NCI-H2107 treated with DMSO at 0.1 percent for 48 hours (cell line): ENCODE results near the gene GSTO2.

ENCODE experiments used
- DNase-seq: peaks from one replicate; lab custom pipeline; 2025; ENCODE audit not compliant: unreplicated experiment; lab: John Stamatoyannopoulos, UW

The GSTO2 gene

DNA sequence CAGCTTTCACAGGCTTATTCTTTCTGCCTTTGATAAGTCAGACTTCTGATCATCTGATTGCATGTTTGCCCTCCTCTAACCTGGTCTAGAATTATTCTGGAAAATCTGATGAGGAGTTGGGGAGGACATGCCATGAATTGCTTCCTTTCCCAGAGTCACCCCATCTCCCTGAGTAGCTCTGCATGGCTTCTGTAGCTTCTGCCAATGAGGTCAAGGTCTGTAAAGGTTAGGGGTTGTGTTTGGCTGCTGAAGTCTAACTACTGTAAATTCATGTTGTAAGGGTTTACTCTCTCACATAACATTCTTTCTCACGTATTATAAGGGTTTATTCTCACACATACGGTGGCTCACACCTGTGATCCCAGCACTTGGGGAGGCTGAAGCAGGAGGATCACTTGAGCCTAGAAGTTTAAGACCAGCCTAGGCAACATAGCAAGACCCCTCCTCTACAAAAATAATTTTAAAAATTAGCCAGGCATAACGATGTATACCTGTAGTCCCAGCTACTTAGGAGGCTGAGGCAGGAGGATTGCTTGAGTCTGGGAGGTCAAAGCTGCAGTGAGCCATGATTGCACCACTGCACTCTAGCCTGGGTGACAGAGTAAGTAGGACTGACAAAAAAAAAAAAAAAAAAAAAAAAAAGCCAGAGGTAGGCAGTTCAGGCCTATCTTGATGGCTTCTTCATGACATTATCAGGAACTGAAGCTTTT is 10.7 kb downstream of the GSTO2 start:
- no peak for DNase-seq

DNA sequence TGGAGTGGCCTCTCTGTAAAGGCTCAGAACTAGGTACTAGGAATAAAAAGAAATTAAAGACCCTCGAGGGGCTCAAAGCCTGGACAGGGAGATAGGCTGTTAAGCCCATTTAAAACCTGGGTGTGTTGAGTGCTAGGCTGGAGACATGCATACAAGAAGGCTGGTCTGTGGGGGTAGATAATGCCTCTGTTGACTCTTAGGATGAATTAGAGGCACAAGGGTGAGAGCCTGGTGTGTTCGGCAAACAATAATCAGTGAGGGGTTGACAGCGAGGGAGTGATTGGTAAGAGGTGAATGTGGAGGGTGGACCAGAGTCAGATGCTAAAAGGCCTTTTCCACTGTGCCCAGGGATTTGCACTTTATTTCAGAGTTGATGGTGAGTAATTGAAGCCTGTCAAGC is 12.7 kb downstream of the GSTO2 start:
- DNase-seq, result no peak

DNA sequence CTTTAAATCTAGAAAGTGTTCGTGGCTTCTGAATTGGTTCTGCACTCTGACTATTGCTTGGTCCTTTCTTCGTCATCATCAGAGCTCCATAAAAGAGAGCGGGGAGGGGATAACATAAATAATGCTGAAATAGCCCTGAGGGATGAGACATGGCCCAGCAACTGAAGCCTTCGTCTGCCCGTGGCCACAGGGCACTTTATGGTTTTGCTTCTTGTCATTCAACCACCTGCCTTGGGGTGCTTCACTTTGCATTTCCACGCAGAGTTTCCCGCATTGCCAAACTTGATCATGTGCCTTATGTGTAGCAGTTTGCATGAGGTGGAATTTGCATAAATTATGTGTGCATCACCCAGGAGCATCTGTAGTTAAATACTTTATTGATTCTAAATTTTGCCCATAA is 15.9 kb downstream of the GSTO2 start:
- no peak for DNase-seq

DNA sequence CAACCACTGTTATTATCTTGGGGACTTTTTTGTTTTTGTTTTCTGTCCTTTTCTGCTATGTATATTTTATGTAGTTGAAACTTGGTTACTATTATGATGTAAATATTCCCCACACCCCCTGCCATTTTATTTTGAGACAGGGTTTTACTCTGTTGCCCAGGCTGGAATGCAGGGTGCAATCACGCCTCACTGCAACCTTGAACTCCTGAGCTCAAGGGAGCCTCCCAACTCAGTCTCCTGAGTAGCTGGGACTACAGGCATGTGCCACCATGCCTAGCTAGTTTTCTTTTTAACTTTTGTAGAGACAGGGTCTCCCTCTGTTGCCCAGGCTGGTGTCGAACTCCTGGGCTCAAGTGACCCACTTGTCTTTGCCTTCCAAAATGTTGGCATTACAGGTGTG is 18.0 kb downstream of the GSTO2 start:
- no peak for DNase-seq

DNA sequence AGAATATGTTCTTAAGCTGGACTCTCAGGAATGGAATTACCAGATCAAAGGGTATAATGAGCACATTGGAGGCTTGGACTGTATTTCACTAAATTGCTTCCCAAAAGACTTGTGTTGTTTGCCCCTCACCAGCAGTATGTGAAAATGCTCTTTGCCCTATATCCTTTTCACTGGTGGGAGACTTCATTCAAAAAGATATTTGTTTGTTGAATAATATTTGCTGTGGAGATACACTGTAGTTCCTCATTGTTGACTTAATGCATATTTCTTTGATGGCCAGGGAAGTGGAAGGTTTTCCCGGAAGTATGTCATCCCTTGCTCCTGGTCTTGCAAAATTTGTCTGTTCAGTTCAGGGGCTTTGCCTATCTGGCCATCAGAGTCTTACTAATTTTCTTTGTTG is 19.4 kb downstream of the GSTO2 start:
- no peak for DNase-seq

DNA sequence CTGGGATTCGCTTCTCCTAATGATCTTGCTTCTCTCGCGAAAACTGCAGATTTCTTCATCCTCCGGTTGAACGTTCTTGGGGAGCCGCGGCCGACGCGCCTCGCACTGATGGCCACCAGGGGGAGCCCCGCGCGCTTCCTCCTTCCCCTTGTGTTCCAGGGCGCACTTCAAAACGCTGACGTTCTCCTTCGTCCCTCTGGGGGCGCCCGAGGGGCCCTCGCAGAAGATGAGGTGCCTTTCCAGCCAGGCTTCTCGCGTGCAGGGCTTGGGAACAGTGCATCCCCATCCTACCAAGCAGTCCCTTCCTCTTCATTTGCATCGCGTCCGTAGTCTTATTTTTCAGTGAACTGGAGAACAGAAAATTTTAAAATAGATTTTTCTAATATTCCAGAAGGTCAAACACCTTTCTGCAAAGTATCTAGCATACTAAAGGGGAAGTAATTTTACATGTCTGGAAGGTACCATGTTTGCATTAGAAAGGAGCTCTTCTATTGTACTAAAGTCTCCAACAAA is 22.5 kb downstream of the GSTO2 start:
- peak; percentile 31 for DNase-seq

DNA sequence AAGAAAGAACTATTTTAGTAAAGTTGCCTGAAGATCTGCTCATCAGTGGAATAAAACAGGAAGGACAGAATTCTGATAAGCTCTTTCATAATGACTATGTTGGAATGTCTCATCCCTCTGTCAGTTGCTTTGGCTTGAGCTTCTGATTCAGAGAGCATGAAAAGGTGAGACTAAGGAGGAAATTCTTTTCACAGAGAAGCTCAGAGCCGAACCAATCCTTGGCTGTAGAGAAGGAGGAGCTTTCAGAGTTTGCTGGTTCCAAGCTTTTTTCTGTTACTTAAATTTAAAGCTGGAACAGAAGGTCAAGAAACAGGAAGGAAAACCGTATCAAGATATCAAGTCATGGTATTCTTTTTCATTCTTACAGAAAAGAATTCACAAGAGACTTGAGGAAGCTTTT is 24.0 kb downstream of the GSTO2 start:
- DNase-seq, result no peak

DNA sequence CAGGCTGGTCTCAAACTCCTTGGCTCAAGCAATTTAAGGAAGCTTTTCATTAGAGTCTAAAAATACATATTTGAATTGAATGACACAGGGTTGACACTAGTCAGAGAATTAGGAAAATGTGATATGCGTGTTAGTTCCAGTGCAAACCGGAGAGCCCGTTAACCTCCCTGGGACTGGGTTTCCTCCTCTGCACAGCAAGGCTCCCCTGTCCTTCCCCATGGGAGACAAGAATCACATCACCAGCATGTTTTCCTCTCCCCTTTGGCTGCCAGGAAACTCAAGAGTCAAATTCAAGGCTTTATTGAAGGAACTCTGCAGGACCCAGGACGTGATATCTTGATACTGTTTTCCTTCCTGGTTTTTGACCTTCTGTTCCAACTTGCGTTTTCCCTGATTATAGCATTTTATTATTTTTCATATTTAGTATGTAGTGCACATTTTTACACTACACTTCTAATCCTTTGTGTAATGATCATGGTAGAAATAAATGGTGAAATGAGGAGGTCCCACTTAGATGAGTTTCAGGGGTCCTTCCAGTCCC is 24.9 kb downstream of the GSTO2 start:
- no peak for DNase-seq

DNA sequence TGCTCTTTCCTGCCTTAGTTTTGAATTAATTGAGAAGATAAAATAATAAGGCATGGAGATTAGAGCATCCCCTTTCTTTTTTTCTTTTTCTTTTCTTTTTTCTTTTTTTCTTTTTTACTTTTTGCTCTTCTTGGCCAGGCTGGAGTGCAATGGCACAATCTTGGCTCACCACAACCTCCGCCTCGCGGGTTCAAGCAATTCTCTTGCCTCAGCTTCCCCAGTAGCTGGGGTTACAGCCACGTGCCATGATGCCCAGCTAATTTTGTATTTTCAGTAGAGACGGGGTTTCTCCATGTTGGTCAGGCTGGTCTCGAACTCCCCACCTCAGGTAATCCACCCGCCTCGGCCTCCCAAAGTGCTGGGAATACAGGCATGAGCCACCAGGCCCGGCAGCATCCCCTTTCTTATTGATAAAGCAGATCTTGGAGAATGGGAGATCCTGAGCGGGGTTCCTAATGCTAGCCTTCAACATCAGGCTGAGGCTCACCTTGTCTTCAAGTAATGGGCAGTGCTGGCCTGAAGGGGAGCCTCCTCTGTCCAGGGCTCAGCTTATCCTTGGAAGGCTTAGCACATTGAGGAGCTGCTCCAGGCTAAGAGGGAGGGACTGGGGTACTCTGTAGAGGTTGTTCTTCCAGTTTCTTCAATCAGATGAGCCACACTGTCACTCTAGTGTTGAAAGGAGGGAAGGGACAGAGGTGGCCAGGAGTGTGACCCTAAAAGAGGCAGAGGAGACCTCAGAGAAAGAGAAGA is 27.9 kb downstream of the GSTO2 start:
- DNase-seq, result no peak

DNA sequence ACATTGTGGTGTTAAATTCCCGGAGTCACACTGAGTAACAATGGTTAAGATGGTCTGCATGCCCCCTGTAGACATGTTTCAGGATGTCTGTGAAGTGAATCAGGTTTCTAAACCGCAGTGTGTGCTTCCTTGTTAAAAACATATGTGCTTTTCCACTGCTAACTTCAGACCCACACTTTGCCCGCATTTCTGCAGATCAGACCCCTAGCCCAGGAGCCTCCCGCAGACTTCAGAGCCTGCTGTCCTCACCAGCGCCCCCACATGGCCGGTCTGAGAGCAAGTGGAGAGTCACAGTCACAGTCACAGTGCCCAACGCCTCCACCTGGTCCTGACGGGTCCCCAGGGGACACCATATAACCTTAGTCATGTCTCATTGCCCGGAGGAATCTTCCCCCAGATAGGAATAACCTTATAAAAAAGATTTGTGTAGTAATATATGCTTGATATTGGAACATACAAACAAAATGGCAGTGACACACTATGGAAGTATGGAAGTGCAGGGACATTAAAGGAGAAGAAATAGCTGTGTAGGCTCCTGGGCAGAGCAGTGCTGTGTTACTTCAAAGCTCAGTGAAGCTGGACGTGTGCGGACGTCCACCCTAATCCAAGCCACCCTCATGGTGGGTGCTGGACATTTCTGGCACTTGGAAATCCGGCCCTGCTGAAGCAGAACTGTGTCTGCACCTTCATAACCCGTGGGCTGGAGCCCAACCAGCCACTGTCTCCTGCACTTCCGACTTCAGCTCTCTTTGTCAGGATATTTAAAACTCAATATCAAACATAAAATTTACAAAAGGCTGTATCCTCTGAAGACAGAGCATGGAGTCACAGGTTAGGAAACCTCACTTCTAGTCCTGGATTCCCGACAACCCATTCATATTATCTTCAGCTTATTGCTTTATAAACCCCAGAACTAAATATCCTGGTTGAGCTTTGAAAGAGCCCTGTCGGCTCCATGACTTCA is 29.0 kb downstream of the GSTO2 start:
- DNase-seq, result no peak

DNA sequence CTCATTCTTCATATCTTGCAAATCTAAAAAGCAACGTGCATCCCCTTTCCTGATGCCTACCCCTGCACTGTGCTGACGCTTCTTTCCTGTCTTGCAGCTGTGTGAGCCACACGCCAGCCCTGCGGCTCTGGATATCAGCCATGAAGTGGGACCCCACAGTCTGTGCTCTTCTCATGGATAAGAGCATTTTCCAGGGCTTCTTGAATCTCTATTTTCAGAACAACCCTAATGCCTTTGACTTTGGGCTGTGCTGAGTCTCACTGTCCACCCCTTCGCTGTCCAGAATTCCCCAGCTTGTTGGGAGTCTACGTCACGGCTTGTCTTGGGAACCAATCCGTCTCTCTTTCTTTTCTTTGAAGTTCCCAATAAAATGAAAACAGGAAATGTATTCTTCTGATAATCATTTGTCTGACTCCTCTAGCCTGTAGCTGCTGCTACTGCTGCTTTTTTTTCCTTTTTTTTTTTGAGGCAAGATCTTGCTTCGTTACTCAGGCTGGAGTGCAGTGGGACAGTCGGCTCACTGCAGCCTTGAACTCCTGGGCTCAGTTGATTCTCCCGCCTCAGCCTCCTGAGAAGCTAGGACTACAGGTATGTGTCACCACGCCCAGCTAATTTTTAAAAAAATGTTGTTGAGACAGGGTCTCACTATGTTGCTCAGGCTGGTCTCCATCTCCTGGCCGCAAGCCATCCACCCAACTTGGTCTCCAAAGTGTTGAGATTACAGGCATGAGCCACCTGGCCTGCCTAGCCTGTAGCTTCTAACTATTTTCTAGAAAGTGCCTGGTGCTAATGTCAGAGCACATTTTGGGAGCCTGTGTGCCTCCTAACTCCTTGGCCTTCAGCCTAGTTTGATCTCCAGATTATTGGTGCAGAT is 30.3 kb downstream of the GSTO2 start:
- no peak for DNase-seq

DNA sequence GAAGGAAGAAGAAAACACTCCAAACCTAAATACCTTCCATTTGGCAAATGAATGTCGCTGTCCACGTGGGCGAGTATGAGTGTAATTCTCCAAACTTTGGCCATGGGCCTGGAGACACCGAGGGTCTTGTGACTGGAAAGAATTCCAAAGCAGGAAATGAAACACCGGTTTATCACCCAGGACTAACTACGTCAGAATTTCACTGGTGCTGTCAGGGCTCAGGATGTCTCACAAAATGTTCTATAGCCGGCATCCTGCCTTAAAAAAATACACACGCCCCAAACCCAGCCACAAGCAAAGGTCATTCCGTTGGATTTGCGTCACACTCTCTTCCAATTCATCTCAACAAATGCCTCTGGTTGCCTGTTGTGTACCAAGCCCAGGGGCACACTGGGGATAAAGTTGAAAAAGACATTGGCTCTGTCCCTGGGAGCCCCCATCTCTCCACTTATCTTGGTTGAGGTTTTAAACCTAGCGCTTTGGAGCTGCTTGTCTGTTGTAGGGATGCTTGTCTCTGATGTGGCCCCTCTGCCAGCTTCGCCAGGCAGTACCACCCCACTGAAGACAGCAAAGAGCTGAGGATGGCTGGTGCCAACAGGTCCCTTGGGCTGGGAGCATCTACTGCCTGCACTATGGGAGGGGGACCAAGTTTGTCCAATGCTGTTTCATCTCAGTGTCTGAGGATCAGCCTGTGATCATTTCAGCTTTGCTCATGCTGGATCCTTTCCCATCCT is 31.2 kb downstream of the GSTO2 start:
- DNase-seq, result no peak

DNA sequence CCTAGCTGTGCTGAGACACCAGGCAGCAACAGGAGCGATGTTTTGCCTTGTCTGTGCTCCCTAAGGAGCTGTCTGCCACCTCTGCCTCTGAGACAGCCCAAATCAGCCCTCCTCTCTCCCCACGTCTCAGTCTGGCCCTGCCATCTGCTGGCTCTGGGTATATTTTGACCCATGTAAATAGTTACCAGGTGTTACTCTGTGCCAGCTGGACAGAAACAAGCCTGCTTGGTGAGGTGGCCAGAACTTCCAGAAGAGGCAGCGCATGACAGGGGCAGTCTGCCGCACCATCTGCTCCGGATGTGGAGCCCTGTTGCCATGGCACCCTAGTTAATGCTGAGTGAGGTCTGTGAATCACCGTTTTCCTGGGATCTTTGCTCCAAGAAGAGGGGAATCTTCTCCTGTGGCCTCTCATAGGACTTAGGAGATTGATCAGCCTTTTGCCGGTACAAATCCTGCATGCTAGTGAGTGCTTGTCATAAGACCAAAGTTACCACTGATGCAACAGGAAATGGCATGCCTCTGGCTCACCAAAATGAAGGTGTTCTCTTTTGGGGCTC is 31.8 kb downstream of the GSTO2 start:
- DNase-seq, result peak; percentile 3

DNA sequence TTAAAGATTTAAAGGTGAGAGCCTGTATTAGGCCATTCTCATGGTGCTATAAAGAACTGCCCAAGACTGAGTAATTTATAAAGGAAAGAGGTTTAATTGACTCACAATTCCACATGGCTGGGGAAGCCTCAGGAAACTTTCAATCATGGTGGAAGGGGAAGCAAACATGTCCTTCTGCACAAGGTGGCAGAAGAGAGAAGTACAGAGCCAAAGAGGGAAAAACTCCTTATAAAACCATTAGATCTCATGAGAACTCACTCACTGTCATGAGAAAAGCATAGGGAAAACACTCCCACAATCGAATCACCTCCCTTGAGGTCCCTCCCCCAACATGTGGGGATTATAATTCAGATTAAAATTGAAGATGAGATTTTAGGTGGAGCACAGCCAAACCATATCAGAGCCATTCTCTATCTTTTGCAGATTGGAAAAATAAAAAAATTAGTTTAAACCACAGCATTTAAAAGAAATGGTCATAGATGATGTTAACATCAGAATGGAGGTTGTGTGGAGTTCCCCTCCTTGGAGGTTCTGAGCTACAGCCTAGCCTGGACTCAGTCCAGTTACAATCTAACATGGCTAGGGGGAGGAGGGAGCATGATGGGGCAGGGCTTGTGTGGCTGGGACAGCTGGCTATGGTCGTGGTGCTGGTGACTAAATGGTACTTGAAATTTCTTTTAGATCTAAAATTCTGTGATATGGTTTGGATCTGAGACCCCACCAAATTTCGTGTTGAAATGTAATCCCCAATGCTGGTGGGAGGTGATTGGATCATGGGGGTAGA is 33.1 kb downstream of the GSTO2 start:
- no peak for DNase-seq

DNA sequence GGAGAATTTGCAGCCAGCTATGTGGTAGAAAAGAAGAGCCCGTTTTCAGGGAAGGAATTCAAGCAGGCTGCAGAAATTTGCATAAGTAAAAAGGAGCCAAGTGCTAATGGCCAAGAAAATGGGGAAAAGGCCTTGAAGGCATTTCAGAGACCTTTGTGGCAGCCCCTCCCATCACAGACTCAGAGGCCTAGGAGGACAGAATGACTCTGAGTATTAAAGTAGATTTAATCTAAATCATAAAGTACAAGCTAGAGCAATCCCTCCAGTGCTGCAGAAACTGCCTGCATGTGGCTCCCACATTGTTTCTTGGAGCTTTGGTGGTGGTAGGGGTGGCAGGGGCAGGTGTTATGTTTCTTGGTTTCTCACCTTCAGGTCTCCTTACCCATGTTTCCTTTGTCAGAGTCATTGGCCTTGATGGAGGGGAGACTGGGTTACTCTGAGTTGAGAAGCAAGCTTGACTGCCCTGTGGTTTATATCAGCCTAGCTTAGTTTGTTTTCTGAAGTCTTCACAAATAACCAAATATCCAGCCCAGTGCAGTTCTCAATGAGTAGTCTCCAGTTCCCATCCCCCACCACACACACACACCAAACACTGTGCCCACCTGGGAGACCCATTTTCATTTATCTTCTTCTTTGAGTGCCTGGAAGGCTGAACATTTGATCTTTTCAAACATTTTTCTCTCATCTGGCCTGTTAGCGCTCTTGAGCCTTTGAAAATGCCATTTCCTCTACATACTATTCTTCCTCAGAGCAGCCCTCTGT is 34.8 kb downstream of the GSTO2 start:
- no peak for DNase-seq

DNA sequence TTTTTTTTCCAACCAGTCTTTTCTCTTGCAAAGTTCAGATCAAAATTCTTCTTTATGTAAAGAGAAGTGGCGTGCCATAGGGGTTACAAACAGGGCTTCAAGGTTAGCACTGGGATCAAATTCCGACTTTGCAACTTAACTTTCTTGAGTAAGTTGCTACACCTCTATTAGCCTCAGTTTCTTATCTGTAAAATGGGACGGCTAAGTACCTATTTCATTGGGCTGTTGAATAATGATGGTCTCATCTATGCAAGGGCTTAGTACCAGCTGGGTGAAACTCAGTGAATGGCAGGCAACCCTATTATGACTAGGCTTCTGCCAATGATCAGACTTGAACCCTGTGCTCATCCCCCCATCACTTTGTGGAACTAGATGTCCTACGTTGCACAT is 35.4 kb downstream of the GSTO2 start:
- no peak for DNase-seq

DNA sequence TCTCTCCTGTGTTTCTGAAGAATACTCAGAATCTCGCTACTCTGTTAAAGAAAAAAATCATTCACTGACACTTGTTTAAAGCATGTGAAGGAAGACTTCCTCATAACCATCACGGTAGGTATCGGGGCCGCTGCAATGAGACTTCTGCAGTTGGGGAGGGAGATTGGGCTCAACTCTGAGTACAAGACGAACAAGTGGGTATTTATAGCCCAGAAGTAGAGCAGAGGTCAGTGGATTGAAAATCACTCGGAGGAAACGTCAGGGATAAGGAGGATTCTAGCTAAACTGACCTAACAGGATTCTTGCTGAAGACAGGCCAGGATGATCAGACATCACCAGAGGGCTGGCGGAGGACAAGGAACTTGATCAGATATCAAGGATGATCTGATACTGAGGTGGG is 35.9 kb downstream of the GSTO2 start:
- DNase-seq, result no peak

DNA sequence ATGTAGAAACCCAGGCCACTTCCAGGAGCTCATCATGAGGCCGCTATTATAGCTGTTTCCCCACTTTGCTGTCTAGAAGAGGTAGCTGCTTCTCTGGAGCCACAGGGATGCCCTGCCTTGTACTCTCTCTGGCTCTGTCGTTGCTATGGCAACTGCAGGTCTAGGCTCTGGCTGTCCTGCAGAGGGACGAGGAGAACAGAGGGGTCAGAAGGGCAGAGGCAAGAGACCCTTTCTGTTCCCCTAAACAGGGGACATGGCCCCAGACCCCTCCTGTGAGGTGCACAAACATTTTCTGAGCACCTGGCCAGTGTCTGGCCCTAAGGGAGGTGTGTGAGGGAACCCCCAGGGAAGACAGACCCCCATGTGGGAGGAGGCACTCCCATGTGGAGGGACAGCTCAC is 37.9 kb downstream of the GSTO2 start:
- DNase-seq, result no peak
